ENCODE results near the gene PACSIN2.
A peak's percentile ranks its signal among the peaks of the same experiment; 100 is the strongest.

PACSIN2 gene

DNA sequence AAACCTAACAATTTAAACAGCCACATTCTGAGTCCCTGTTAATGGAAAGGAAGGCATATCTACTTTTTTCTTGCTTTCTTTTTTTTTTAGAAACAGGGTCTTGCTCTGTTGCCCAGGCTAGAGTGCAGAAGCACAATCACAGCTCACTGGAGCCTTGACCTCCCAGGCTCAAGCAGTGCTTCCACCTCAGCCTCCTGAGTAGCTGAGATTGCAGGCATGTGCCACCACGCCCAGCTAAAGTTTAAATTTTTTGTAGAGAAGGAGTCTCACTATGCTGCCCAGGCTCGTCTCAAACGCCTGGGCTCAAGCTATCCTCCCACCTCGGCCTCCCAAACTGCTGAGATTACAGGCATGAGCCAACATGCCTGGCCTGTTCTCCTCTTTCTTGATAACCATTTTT is 183.2 kb downstream of the PACSIN2 start:
- in situ Hi-C loops (cut with HindIII; ENCODE audit: low pct_ligation_motif_present, low pct_unique_long_range_greater_than_20kb, low sequenced_read_pairs), result no loop called here

GRCh38 chr22:42830161-42830560 is 184.8 kb downstream of the PACSIN2 start:
- in situ Hi-C loops (cut with HindIII; ENCODE audit: low pct_ligation_motif_present, low pct_unique_long_range_greater_than_20kb, low sequenced_read_pairs), result no loop called here

More for the DNA sequence above, 183.2 kb downstream of the PACSIN2 start:
- DNase-seq, result no peak

DNA sequence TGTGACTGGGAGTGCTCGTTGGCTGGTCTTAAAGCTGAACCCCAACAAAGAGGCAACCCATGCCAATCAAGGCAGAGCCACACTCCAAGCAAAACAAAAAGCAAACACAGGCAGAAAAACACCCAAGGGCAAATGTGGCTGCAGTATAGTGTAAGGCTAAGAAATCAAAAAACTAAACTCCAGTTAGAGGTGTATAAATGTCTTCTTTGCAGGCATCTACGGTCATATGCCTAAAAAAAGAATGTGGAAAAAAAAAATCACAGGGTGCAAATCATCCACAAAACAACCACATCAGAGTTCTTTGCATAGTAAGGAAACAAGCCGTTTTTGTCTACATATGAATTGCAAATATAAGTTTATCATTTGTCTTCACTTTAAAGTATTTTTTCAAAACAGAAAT is 185.6 kb downstream of the PACSIN2 start:
- in situ Hi-C loops (cut with HindIII; ENCODE audit: low pct_ligation_motif_present, low pct_unique_long_range_greater_than_20kb, low sequenced_read_pairs), result no loop called here
- no peak for DNase-seq

More at GRCh38 chr22:42830161-42830560, 184.8 kb downstream of the PACSIN2 start:
- DNase-seq, result no peak

DNA sequence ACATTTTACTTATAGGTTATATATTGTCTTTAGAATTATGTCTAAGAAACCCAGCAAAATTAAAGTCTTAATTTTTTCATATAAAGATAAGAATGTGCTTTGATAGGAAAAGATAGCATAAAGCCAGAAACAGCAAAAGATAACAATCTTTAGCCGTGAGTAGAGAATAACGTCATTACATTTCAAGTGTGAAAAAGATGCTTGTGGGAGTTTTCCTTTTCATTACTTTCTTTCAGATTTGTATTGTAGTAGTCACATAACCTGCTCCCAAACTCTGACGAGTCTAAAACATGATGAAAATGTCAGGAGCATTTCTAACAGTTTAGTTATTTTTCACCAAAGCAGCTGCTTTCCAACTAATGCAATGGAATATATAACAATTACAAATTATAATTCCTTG is 189.2 kb downstream of the PACSIN2 start:
- in situ Hi-C loops (cut with HindIII; ENCODE audit: low pct_ligation_motif_present, low pct_unique_long_range_greater_than_20kb, low sequenced_read_pairs), result no loop called here
- no peak for DNase-seq

DNA sequence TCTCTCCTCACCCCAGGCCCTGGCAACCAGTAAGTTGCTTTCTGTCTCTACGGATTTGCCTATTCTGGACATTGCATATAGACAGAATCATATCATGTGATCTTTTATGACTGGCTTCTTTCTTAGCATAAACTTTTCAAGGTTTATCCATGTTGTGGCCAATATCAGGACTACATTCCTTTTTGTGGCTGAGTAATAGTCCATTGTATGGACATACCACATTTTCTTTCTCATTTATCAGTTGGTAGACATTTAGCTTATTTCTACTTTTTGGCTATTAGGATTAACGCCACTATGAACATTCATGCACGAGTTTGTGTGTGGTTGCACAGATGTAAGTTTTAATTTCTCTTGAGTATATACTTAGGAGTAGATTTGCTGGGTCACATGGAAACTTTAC is 193.6 kb downstream of the PACSIN2 start:
- in situ Hi-C loops (cut with HindIII; ENCODE audit: low pct_ligation_motif_present, low pct_unique_long_range_greater_than_20kb, low sequenced_read_pairs), result no loop called here
- DNase-seq, result no peak

- DNase-seq, result peak; percentile 33
- in situ Hi-C loops (cut with HindIII; ENCODE audit: low pct_ligation_motif_present, low pct_unique_long_range_greater_than_20kb, low sequenced_read_pairs), result no loop called here
These were observed 194.7 kb downstream of the PACSIN2 start for GRCh38 chr22:42820045-42820763.
